ENCODE data around the gene RASAL2. TPM values are rescaled to one million over a fixed set of nuclear protein-coding genes. Genes with fewer than 3 reads are reported as not detected.

The RASAL2 gene
- total RNA-seq, 2 experiments from 2014 or later = not detected

- no peaks in the 10 kb centered on the region for H3K36me3 Mint-ChIP-seq (ENCODE audit: low read depth)
- TF ChIP-seq CTCF (IDR thresholded peaks at IDR 0.05) = no peak
- POLR2A ChIA-PET = no interaction called here
- H3K4me1 Mint-ChIP-seq (ENCODE audit: low read depth) = no peaks in the 10 kb centered on the region
- H3K27me3 Mint-ChIP-seq = peaks cover 2% of the 10 kb centered on the region
- H3K9me3 Mint-ChIP-seq = peaks cover 2% of the 10 kb centered on the region
- ATAC-seq = no peak
- no peak for DNase-seq
- intact Hi-C loops (cut with micrococcal nuclease) = no loop called here
- CTCF ChIA-PET = no interaction called here
- no peak overlapping the region for H3K4me3 Mint-ChIP-seq
- H3K27ac Mint-ChIP-seq = no peak overlapping the region
Observed at GRCh38 chr1:178275553-178275952, 181.6 kb downstream of the RASAL2 start.

GRCh38 chr1:178277793-178278530, 184.1 kb downstream of the RASAL2 start:
- DNase-seq (no peak), ATAC-seq (no peak)
- no peaks in the 10 kb centered on the region for H3K9me3 Mint-ChIP-seq
- no peak for TF ChIP-seq CTCF (IDR thresholded peaks at IDR 0.05)
- H3K4me3 Mint-ChIP-seq = no peak overlapping the region
- POLR2A ChIA-PET = interaction anchor here (0.9 kb wide), 1 partner anchor 20 kb away, joined by 3 read pairs; no protein-coding TSS in a partner anchor
- H3K27me3 Mint-ChIP-seq = peaks cover 2% of the 10 kb centered on the region
- intact Hi-C loops (cut with micrococcal nuclease) = no loop called here
- H3K27ac Mint-ChIP-seq = no peak overlapping the region
- CTCF ChIA-PET = no interaction called here
- no peaks in the 10 kb centered on the region for H3K4me1 Mint-ChIP-seq (ENCODE audit: low read depth)
- no peaks in the 10 kb centered on the region for H3K36me3 Mint-ChIP-seq (ENCODE audit: low read depth)

GRCh38 chr1:178278916-178279686, 185.2 kb downstream of the RASAL2 start:
- ATAC-seq (no peak), DNase-seq (no peak)
- Mint-ChIP-seq H3K27ac (no peak overlapping the region), H3K27me3 (peaks cover 2% of the 10 kb centered on the region), H3K4me1 (ENCODE audit: low read depth) (no peaks in the 10 kb centered on the region), H3K36me3 (ENCODE audit: low read depth) (no peaks in the 10 kb centered on the region), H3K9me3 (no peaks in the 10 kb centered on the region), H3K4me3 (no peak overlapping the region)
- intact Hi-C loops (cut with micrococcal nuclease) = no loop called here
- TF ChIP-seq CTCF (IDR thresholded peaks at IDR 0.05) = no peak
- CTCF ChIA-PET = no interaction called here
- POLR2A ChIA-PET = no interaction called here

- Mint-ChIP-seq H3K9me3 (no peaks in the 10 kb centered on the region), H3K27ac (no peak overlapping the region), H3K4me3 (no peak overlapping the region), H3K27me3 (peaks cover 2% of the 10 kb centered on the region), H3K36me3 (ENCODE audit: low read depth) (no peaks in the 10 kb centered on the region), H3K4me1 (ENCODE audit: low read depth) (no peaks in the 10 kb centered on the region)
- no peak for ATAC-seq
- ChIA-PET POLR2A (no interaction called here), CTCF (interaction anchor here (1.4 kb wide), 1 partner anchor 17 kb away, joined by 4 read pairs; no protein-coding TSS in a partner anchor)
- TF ChIP-seq CTCF (IDR thresholded peaks at IDR 0.05) = no peak
- intact Hi-C loops (cut with micrococcal nuclease) = no loop called here
- DNase-seq = no peak
Observed at GRCh38 chr1:178282949-178283367, 189.1 kb downstream of the RASAL2 start.

- DNase-seq (no peak), ATAC-seq (no peak)
- Mint-ChIP-seq H3K27ac (no peak overlapping the region), H3K9me3 (no peaks in the 10 kb centered on the region), H3K36me3 (ENCODE audit: low read depth) (no peaks in the 10 kb centered on the region), H3K4me3 (no peak overlapping the region), H3K4me1 (ENCODE audit: low read depth) (no peaks in the 10 kb centered on the region), H3K27me3 (peaks cover 2% of the 10 kb centered on the region)
- no peak for TF ChIP-seq CTCF (IDR thresholded peaks at IDR 0.05)
- ChIA-PET POLR2A (no interaction called here), CTCF (interaction anchor here (1.4 kb wide), 1 partner anchor 17 kb away, joined by 4 read pairs; no protein-coding TSS in a partner anchor)
- intact Hi-C loops (cut with micrococcal nuclease) = no loop called here
Observed at GRCh38 chr1:178283409-178283808, 189.5 kb downstream of the RASAL2 start.

Data from activated CD8-positive, alpha-beta T cell treated with anti-CD3 and anti-CD28 coated beads for 36 hours (primary cell).